GM19372 (cell line): ENCODE measurements around the gene PRKN.

Experiments
- ATAC-seq: cut with Tn5 transposase; IDR thresholded peaks from one replicate; pipeline ENCODE4 v1.9.1; 2021; ENCODE audit warnings: mild to moderate bottlenecking, low read depth, moderate library complexity; ENCODE audit not compliant: unreplicated experiment

The PRKN gene

DNA sequence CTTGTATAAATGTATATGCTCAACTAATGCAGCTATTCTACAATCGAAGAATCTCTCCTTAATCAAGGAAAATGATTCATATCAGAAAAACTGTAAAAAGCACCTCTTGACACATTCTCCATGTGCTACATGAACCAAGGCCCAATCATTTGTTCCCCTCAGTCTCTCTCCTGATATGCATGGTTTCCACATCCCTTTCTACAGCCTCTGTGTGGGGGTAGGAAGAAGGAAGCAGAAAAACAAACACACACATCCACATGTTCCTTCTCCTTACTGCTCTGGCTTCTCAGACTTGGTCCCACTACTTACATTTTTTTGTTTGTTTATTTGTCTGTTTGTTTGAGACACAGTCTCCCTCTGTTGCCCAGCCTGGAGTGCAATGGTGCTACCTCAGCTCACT is 510.5 kb downstream of the PRKN start:
- no peak for ATAC-seq

DNA sequence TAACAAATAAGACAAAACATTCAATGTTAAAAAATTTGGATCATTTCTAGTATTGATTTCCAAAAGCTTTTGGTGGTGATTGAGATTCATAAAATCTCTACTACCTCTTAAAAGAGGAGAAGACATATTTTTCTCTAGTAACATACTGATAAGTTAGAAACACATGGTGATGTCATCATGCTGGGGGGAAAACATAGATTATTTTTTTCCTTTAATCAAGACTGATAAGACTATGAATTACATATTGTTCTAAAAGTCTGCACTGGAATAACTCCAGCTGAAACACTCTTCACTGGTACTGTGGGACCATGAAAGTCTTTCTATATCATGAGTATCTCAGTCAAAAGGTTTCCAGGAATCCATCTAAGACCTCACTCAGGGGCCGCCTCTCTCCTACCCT is 515.8 kb downstream of the PRKN start:
- no peak for ATAC-seq

DNA sequence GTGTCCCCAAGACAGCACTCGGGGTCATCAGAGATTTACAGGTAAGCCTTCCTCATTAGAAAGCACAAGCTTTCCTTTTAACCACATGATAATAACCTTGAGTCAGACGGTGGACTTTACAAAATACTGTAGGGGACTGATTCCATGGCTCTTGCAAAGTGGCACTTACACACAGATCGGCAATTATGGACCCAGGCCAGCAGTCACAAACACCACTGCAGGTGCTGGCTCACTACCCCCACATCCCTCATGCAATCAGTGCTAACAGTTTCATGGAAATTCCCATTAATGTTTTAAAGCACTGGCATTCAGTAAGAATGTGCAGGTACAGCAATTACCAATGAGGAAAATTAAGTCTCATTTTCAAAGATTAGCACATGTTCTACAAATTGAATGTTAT is 516.5 kb downstream of the PRKN start:
- ATAC-seq, result no peak

DNA sequence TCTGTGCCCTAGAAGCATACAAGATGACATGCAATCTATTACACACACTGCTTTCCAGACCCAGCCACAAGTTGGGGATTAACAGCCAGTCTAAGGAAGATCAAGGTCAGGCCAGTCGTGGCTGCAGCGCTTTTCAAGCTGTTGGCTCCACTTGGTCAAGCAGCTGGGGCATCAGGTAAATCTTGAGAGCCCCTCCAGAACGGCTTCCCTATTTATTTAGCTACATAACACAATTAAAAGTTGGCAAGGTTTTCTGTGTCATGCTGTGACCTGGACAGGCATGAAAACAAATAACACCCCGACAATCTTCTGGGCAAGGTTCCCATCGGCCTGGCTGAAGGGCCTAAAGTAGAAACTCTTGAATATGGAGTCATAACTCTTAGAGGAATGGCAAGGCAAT is 524.3 kb downstream of the PRKN start:
- no peak for ATAC-seq

DNA sequence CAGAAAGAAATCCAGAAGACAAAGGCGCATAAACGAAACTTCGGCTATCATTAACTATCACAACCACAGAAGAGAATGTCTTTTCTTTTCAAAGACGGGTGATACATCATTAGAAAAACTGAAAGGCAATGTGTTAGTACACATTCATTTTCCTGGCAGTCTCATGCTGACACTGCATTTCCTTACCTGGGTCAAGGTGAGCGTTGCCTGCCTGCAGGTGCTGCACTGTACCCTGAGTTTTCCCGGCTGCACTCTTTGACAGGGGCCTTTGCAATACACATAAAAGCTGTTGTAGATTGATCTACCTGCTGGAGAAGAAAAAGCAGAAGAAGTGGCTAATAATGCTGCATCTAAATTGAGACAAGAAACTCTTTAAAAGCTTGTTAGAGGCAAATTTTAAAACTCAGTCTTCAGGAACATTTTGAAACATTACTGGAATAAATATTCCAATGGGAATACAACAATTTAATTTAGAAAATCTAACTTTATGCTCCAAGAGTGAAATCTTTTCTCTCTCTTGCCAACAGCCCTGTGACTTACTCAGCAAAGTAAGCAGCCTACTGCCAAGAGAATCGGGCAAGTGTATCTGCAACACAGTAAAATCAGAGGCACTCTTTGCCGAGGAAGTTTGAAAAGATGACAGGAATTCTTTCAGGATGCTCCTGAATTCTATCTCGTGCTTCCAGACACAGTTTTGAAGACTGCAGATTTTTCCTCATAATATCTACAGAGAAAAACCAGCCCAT is 526.4 kb downstream of the PRKN start:
- no peak for ATAC-seq

DNA sequence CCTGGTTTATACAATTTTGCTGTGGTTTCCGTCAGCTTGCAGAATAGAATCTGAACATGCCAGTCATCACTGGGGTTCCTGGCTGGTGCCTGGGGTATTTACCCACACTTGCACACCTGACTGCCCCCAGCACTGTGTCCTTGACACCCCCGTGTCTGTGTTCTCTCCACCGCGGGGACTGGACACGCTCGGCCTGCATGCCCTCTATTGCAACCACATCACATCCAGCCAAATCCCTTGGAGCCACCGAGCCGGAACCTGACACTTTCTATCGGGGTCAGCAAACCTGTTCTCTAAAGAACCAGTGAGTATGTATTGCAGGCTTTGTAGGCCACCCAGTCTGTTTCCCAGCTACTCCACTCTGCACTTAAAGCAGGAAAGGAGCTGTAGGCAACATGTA is 527.5 kb downstream of the PRKN start:
- no peak for ATAC-seq

DNA sequence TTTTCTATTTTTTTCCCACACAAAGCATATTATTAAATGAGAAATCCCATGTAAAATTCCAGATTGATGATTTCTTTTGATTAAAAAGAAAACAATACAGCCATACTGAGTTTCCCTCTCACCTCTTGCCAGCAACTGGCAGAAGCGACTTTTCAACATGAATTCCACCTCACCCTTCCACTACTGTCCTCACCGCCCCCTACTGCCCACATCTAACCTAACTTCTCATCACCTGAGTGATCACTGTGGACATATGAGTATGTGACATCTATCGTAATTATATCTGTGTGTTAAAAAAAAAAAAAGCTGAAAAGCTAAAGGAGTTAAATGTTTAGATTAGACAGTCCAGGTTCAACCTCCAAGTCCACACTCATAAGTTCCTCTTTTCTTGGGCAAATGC is 528.6 kb downstream of the PRKN start:
- ATAC-seq, result no peak

DNA sequence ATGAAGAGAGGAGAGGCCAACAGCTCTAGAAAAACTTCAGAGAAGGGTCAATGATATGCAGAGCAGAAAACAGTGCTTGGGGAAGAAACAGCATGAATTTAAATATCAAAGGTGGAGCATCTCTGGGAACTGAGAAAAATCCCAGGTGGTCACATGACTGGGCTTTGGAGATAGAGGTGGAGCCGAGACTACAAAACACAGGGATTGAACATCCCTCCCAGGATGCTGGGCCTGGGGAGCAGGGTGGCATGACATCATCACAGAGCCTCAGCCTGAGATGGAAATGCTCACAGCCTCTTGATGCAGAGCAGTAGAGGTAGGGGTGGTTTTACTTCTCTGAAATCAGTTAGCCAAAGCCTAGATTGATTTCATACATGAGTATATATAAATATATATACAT is 529.5 kb downstream of the PRKN start:
- ATAC-seq, result no peak

DNA sequence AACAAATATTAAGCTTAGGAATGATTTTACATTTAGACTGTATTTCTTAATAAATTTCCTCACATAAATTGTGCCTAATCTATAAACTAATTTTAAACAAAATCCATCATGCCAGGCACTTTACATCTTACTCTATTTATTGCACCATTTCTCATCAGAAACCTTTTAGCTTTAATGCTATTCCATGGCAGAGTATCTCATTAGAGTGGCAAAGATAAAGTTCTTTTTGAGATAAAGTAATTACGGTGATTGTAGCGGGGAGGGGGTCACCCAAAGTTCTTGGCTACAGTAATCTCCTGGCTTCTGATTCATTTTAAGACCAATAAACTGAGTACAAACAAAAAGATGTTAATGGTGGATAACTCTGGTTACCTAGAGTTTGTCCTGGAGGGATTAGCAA is 532.1 kb downstream of the PRKN start:
- no peak for ATAC-seq

DNA sequence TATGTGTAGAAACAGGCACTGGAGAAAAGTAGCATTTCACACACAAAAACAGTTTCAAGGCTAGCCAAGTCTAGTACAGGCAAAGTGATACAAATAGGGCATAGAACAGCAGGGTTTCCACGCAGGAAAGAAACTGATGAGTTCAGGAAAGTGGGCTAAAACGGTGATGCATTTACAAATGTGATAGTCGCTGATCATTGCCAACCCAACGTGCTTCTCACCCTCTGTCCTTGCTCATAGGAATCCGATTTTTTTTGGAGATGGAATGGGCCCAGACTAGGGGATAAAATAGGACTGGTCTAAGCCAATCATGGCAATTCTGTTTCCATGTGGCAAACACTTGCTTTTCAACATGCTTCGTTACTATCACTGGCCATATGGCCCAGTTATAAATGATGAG is 536.6 kb downstream of the PRKN start:
- ATAC-seq, result no peak

DNA sequence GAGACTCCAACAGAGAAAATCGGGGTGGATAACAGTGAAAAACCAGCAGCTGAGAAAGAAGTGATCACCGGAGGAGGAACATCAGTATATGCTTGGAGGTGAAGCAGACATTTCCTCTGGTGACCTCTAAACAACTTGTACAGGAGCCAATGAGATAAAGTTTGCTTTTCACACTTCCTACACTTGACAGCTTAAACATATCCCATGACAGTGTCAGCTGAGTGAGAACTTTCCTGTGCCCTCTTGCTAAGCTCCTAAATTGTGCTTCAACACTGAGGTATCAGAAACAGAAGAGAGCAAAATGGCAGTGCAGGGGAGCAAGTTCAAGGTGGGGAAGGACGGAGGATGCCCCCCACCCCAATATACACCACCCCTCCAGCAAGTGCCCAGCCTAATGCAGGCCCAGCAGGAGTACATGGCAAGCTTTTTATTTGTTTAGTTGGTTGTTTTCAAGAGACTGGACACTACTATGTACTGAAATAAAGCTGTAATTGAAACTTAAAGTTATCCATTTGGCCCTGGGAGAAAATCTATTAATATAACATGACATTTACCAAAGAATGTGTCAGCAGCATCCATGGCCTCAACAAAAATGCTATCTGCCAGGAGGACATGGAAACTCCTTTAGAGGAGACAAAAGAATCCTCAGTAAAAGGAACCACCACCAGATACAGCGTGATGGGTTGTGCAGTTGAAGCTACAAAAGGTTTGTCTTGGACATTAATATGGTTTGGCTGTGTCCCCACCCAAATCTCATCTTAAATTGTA is 540.2 kb downstream of the PRKN start:
- no peak for ATAC-seq

DNA sequence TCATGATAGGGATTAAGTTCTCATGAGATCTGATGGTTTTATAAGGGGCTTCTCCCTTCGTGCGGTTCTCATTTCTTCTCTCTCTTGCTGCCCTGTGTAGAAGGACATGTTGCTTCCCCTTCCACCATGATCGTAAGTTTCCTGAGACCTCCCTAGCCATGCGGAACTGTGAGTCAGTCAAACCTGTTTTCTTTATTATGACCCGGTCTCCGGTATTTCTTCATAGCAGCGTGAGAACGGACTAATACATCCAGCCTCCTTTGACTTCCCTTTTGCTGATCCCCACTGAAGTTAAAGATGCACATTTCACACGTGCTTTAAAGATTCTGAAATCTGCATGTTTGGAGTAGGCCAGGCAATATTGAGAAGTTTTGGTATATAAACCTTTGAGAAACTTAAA is 543.1 kb downstream of the PRKN start:
- no peak for ATAC-seq

DNA sequence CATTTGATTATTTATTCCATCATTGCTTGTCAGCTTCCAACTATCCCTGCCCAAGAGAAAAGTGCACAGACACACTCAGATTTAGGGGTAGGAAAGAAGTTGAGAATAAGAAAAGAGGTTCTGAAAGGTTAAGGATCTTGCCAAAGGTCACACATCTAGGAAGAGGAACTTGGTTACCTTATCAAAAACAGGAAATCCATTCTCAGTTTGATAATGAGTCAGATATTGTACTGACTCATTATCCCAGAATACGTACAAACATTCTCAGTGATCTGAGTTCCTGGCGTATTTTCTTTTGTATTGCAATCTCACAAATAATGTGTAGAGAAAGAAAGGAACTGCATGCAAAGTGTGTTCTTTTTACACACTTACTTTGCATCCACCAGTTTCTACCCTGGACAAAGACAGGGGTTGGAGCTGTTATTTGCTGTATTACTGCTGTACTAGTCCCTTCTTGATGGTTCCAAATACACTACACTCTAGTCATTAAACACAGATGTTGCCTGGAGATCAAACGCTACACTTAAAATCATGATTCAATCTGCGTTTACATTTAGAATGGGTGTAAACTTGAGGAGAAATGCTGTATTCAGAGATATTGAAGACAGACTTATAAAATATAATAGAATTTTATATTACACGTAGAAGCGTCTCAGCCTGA is 545.7 kb downstream of the PRKN start:
- no peak for ATAC-seq

DNA sequence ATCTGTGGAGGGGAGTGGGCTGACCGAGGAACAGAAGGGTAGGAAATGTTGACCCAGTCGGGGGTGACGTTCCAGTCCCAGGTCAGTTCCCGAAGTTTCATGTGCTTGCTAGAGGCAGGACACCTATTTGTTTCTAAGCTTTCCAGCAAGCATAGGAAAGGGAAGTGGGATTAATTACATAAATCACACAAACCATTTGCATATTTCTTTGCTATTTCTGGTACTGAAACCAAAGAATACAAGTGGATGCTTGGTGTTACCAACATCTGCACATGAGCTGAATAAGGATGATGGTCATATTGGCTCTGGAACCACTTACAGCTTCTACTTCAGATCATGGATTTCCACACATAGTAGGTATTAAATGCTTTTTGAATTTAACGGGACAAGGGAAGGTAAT is 546.5 kb downstream of the PRKN start:
- ATAC-seq, result no peak

DNA sequence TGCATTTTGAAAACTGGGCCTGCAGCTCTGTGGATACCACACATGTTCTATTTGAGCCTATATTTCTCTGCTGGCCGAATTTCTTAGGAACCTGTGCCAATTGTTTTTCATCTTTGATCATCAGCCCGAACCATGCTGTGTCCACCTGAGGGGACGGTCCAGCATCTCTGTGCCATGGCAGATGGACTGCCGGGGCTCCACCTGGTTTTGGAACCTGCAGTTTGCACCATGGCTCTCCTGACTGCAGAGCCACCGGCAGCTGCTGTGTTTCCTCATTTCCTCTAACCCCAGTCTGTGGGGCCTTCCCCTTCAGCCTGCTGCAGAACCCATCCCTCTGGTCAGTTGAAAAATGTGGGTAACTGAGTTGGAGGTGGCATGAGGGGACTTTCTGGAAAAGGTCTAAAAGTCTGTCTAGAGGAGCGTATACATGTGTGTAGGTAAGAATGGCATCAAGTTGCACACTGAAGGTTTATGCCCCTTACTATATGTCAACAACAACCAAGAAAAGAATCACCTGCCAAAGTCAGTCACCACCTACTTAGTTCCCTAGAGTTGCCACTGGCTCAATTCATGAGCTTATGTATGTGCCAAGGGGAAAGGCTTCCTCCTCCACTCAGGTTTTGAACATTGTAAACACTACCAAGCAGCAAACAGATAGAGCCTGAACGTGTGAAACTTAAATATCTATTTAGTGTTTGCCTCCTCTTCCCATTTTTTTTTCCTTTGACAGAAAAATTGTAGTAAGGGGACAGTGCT is 548.2 kb downstream of the PRKN start:
- no peak for ATAC-seq

DNA sequence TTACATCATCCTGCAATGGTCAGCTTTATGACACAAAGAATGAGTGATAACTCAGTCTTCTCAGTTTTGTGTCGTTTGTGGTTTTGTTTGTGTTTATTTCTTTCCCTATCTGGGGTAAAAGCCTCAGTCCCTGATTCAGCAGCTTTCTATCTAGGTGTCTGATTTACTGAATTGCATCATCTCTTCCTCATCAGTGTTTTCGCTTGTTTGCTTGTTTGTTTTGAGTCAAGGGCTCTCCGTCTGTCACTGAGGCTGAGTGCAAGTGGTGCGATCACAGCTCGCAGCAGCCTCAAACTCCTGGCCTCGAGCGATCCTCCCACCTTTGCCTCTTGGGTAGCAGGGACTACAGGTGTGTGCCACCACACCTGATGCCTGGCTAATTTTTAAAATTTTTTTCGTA is 548.9 kb downstream of the PRKN start:
- no peak for ATAC-seq

DNA sequence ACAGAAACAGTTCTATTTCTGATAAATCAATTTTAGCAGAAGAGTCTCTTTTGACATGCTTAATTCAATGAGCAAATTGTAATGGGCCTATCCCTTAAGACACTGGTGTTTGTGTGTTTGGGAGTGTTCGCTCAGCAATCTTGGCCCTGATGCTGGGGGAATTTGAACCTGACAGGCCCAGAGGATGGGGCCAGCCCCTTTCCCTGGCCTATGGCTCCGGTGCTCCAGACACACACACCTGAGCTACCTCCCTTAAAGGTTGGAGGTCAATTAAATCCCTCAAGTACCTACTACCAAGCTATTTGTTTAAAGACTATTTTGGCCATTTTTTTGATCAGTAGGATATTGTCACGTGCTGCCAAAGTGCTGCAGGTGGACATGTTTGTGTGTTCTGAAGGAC is 549.3 kb downstream of the PRKN start:
- ATAC-seq, result no peak

DNA sequence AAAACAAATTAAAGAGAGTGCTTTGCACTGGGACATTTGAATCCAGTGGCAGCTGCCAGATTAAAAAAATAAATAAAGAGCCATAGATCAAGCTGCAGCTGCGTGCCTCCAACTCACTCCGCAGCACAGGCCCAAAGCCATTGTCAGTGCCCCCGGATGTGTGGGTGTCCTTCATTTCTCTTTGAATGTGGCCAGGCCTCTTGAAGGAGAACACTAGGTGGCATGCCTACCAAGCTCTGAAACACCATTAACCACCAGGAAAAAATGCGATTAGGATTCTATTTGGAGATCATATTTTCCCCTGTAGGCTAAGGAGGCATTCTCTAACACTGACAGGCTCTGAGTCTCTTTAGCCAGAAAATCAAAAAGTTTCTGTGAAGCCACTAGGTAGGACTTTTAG is 549.8 kb downstream of the PRKN start:
- ATAC-seq, result no peak

DNA sequence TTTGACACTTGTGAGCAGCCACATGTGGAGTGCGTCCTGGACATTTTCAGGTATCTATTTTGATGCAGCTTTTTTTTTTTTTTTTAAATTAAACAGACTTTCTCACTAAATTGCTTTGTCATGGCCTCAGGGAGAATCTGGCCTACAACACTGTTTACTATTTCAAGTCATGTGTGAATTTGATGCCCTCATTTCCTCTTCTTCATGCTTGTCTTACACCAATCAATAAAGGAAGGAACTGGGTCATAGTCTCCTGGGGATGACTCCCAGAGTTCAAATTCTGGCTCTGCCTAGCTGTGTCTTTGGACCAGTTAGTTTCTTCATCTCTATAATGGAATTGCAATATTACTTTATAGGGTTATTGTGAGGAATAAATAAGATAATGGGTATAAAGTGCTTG is 554.1 kb downstream of the PRKN start:
- ATAC-seq, result no peak

DNA sequence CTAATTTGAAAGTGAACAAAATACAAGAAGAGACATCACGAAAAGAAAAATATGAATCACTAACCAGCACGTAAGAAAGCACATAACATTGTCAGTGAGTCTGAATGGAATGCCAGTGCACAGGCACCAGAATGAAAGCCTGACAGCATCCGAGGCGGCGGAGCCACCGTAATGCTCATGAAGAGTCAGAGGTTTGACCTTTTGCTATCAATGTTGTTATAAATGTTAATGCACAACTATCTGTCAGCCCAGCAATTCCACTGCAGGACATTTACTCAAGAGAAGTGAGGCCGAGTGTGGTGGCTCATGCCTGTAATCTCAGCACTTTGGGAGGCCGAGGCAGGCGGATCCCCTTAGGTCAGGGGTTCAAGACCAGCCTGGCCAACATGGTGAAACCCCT is 562.1 kb downstream of the PRKN start:
- ATAC-seq, result no peak
